Measurements from ENCODE around the gene SEC14L3.

- TF ChIP-seq POLR2A (IDR thresholded peaks at IDR 0.05) = no peak
- TF ChIP-seq, protein P1, sequence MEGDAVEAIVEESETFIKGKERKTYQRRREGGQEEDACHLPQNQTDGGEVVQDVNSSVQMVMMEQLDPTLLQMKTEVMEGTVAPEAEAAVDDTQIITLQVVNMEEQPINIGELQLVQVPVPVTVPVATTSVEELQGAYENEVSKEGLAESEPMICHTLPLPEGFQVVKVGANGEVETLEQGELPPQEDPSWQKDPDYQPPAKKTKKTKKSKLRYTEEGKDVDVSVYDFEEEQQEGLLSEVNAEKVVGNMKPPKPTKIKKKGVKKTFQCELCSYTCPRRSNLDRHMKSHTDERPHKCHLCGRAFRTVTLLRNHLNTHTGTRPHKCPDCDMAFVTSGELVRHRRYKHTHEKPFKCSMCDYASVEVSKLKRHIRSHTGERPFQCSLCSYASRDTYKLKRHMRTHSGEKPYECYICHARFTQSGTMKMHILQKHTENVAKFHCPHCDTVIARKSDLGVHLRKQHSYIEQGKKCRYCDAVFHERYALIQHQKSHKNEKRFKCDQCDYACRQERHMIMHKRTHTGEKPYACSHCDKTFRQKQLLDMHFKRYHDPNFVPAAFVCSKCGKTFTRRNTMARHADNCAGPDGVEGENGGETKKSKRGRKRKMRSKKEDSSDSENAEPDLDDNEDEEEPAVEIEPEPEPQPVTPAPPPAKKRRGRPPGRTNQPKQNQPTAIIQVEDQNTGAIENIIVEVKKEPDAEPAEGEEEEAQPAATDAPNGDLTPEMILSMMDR (IDR thresholded peaks at IDR 0.05) = no peak
Observed at GRCh38 chr22:30511109-30511508, 39.3 kb upstream of the SEC14L3 start.
